NCI-H510A (cell line): ENCODE results near the gene SFSWAP.
"Not testable (repeated sequence)": the region's sequence is repeated elsewhere in the genome, so short reads cannot be mapped to it uniquely, and the experiment has no call there.

ENCODE experiments used
- DNase-seq: peaks from one replicate; lab custom pipeline; 2025; lab: John Stamatoyannopoulos, UW

Gene SFSWAP

GRCh38 chr12:131736446-131737149 is 25.7 kb downstream of the SFSWAP start:
- no peak for DNase-seq

GRCh38 chr12:131737150-131737827 is 26.4 kb downstream of the SFSWAP start:
- no peak for DNase-seq

GRCh38 chr12:131738196-131738595 is 27.3 kb downstream of the SFSWAP start:
- no peak for DNase-seq

GRCh38 chr12:131740626-131741025 is 29.7 kb downstream of the SFSWAP start:
- DNase-seq = no peak

GRCh38 chr12:131742761-131743160 is 31.9 kb downstream of the SFSWAP start:
- not testable (repeated sequence) for DNase-seq

- DNase-seq = not testable (repeated sequence)
These were observed 32.5 kb downstream of the SFSWAP start for GRCh38 chr12:131743410-131743809.

- DNase-seq = not testable (repeated sequence)
These were observed 33.0 kb downstream of the SFSWAP start for GRCh38 chr12:131743880-131744279.

GRCh38 chr12:131744675-131745074 is 33.8 kb downstream of the SFSWAP start:
- not testable (repeated sequence) for DNase-seq

- DNase-seq = no peak
These were observed 34.8 kb downstream of the SFSWAP start for GRCh38 chr12:131745706-131746105.

- DNase-seq = no peak
These were observed 36.6 kb downstream of the SFSWAP start for GRCh38 chr12:131747276-131748177.

- no peak for DNase-seq
These were observed 38.9 kb downstream of the SFSWAP start for GRCh38 chr12:131749618-131750315.

- DNase-seq = no peak
These were observed 40.4 kb downstream of the SFSWAP start for GRCh38 chr12:131751335-131751734.

GRCh38 chr12:131752451-131752850 is 41.6 kb downstream of the SFSWAP start:
- DNase-seq = no peak

- DNase-seq = no peak
These were observed 42.1 kb downstream of the SFSWAP start for GRCh38 chr12:131753005-131753404.

- DNase-seq = no peak
These were observed 42.9 kb downstream of the SFSWAP start for GRCh38 chr12:131753757-131754156.

GRCh38 chr12:131754184-131754583 is 43.3 kb downstream of the SFSWAP start:
- DNase-seq = no peak

GRCh38 chr12:131755305-131756113 is 44.6 kb downstream of the SFSWAP start:
- no peak for DNase-seq

GRCh38 chr12:131756441-131756840 is 45.6 kb downstream of the SFSWAP start:
- DNase-seq = no peak

GRCh38 chr12:131757111-131757510 is 46.2 kb downstream of the SFSWAP start:
- DNase-seq = no peak

GRCh38 chr12:131758016-131758739 is 47.3 kb downstream of the SFSWAP start:
- DNase-seq = no peak
